ENCODE data around the gene LRIT1.

LRIT1 gene

GRCh38 chr10:84236807-84237198, 4.5 kb downstream of the LRIT1 start:
- Histone ChIP-seq H3K36me3 (ENCODE audit: insufficient read depth) (no peaks in the 10 kb centered on the region), H2AFZ (ENCODE audit: low read depth) (no peak overlapping the region), H3K4me3 (IDR thresholded peaks at IDR 0.05; ENCODE audit: insufficient read depth, low read depth, low read length) (no peak overlapping the region), H3K4me1 (ENCODE audit: low read depth, poor library complexity, severe bottlenecking) (no peaks in the 10 kb centered on the region), H3K27me3 (ENCODE audit: insufficient read depth, low read depth) (no peaks in the 10 kb centered on the region), H3K79me2 (ENCODE audit: insufficient read depth, low read depth) (no peaks in the 10 kb centered on the region), H3K4me2 (no peak overlapping the region), H3K27ac (no peak overlapping the region), H3K9ac (no peak overlapping the region), H4K20me1 (ENCODE audit: insufficient read depth) (no peaks in the 10 kb centered on the region)
- TF ChIP-seq, protein P1, sequence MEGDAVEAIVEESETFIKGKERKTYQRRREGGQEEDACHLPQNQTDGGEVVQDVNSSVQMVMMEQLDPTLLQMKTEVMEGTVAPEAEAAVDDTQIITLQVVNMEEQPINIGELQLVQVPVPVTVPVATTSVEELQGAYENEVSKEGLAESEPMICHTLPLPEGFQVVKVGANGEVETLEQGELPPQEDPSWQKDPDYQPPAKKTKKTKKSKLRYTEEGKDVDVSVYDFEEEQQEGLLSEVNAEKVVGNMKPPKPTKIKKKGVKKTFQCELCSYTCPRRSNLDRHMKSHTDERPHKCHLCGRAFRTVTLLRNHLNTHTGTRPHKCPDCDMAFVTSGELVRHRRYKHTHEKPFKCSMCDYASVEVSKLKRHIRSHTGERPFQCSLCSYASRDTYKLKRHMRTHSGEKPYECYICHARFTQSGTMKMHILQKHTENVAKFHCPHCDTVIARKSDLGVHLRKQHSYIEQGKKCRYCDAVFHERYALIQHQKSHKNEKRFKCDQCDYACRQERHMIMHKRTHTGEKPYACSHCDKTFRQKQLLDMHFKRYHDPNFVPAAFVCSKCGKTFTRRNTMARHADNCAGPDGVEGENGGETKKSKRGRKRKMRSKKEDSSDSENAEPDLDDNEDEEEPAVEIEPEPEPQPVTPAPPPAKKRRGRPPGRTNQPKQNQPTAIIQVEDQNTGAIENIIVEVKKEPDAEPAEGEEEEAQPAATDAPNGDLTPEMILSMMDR (conservative IDR thresholded peaks at IDR 0.05; ENCODE audit: low read depth, low read length): no peak

GRCh38 chr10:84235096-84235495, 6.2 kb downstream of the LRIT1 start:
- H3K27me3 ChIP-seq (ENCODE audit: insufficient read depth, low read depth): no peaks in the 10 kb centered on the region

DNA sequence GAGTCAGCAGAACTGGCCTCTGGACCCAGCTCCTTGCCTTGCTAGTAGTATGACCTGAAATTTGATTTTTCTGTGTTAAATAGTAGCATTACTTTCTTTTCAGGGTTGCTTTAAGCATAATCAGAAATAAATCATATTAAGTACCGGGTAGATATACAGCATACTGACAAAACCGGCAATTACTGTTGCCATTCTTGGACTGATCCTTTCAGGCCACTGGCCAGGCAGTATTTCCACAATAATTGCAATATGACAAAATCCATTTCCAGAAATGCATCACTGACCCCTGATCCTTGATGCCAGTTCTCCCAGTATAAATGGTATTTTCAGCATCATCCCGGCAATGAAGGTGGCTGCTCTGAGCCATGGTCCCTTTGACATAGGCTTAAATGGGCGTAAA, 6.9 kb downstream of the LRIT1 start:
- no peaks in the 10 kb centered on the region for H3K27me3 ChIP-seq (ENCODE audit: insufficient read depth, low read depth)

More at GRCh38 chr10:84235096-84235495, 6.2 kb downstream of the LRIT1 start:
- Histone ChIP-seq H3K9ac (no peak overlapping the region), H3K79me2 (ENCODE audit: insufficient read depth, low read depth) (no peaks in the 10 kb centered on the region), H3K36me3 (ENCODE audit: insufficient read depth) (no peaks in the 10 kb centered on the region), H3K27ac (no peak overlapping the region), H4K20me1 (ENCODE audit: insufficient read depth) (no peaks in the 10 kb centered on the region), H2AFZ (ENCODE audit: low read depth) (no peak overlapping the region), H3K4me3 (IDR thresholded peaks at IDR 0.05; ENCODE audit: insufficient read depth, low read depth, low read length) (no peak overlapping the region), H3K4me1 (ENCODE audit: low read depth, poor library complexity, severe bottlenecking) (no peaks in the 10 kb centered on the region), H3K4me2 (no peak overlapping the region)
- TF ChIP-seq, protein P1 (conservative IDR thresholded peaks at IDR 0.05; ENCODE audit: low read depth, low read length): no peak

DNA sequence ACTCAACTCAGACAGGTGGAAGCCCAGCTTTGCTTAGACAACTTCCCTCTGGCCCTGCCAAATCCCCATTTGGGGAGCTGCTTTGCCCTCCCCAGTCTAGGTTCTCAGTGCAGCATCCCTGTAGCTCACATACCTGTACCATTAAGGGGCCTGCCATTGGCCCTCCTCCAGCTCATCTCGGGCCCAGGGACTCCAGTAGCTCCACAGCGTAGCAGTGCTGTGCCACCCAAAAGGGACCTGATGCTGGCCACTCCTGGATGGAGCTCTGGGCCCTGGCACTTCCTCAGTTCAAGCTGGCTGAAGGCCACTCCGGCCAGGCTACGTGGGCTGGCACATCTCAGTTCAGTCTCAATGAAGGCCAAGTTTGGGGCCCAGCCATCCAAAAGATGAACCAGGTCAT, 7.4 kb downstream of the LRIT1 start:
- no peaks in the 10 kb centered on the region for H4K20me1 ChIP-seq (ENCODE audit: insufficient read depth)
- no peaks in the 10 kb centered on the region for H3K79me2 ChIP-seq (ENCODE audit: insufficient read depth, low read depth)
- no peak overlapping the region for H3K4me2 ChIP-seq
- no peak overlapping the region for H3K4me3 ChIP-seq (IDR thresholded peaks at IDR 0.05; ENCODE audit: insufficient read depth, low read depth, low read length)
- H3K4me1 ChIP-seq (ENCODE audit: low read depth, poor library complexity, severe bottlenecking): no peaks in the 10 kb centered on the region
- TF ChIP-seq, protein P1 (conservative IDR thresholded peaks at IDR 0.05; ENCODE audit: low read depth, low read length): no peak
- H2AFZ ChIP-seq (ENCODE audit: low read depth): no peak overlapping the region
- H3K27me3 ChIP-seq (ENCODE audit: insufficient read depth, low read depth): no peaks in the 10 kb centered on the region
- no peak overlapping the region for H3K9ac ChIP-seq
- H3K36me3 ChIP-seq (ENCODE audit: insufficient read depth): no peaks in the 10 kb centered on the region
- no peak overlapping the region for H3K27ac ChIP-seq

More for the DNA sequence above, 6.9 kb downstream of the LRIT1 start:
- Histone ChIP-seq H3K36me3 (ENCODE audit: insufficient read depth) (no peaks in the 10 kb centered on the region), H3K4me3 (IDR thresholded peaks at IDR 0.05; ENCODE audit: insufficient read depth, low read depth, low read length) (no peak overlapping the region), H3K4me2 (no peak overlapping the region), H3K9ac (no peak overlapping the region), H3K79me2 (ENCODE audit: insufficient read depth, low read depth) (no peaks in the 10 kb centered on the region), H3K4me1 (ENCODE audit: low read depth, poor library complexity, severe bottlenecking) (no peaks in the 10 kb centered on the region), H2AFZ (ENCODE audit: low read depth) (no peak overlapping the region), H4K20me1 (ENCODE audit: insufficient read depth) (no peaks in the 10 kb centered on the region), H3K27ac (no peak overlapping the region)
- TF ChIP-seq, protein P1 (conservative IDR thresholded peaks at IDR 0.05; ENCODE audit: low read depth, low read length): no peak

Measured in KMS-11 (cell line).